T-helper 22 cell (primary cell): Measurements from ENCODE around the gene USP17L26.
"Not testable (repeated sequence)": the region's sequence is repeated elsewhere in the genome, so short reads cannot be mapped to it uniquely, and the experiment has no call there.

Experiments
- DNase-seq: peaks from one replicate; pipeline ENCODE4 v3.0.0-alpha.2; 2020; ENCODE audit warnings: low read depth

The USP17L26 gene, protein sequence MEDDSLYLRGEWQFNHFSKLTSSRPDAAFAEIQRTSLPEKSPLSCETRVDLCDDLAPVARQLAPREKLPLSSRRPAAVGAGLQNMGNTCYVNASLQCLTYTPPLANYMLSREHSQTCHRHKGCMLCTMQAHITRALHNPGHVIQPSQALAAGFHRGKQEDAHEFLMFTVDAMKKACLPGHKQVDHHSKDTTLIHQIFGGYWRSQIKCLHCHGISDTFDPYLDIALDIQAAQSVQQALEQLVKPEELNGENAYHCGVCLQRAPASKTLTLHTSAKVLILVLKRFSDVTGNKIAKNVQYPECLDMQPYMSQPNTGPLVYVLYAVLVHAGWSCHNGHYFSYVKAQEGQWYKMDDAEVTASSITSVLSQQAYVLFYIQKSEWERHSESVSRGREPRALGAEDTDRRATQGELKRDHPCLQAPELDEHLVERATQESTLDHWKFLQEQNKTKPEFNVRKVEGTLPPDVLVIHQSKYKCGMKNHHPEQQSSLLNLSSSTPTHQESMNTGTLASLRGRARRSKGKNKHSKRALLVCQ

DNA sequence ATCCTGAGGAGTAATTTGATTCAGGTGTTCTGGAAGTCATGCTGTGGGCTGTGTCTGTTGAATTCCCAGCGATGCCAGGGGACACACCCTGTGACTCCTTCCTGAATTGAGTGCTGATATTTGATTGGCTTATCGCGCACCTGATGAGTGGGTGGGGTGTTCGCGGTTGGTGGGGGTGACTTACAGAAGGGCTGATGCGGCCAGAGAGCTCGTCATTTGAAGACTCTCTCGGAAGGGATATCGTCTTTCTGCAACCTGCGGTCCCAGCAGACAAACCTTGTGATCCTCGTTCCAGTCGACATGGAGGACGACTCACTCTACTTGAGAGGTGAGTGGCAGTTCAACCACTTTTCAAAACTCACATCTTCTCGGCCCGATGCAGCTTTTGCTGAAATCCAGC, at the start of gene USP17L26:
Gene USP17L26 (plus strand): TSS at position 301 of the 400 bp plus-strand sequence. CDS start 0 bp downstream, at position 301.
- DNase-seq = not testable (repeated sequence)

DNA sequence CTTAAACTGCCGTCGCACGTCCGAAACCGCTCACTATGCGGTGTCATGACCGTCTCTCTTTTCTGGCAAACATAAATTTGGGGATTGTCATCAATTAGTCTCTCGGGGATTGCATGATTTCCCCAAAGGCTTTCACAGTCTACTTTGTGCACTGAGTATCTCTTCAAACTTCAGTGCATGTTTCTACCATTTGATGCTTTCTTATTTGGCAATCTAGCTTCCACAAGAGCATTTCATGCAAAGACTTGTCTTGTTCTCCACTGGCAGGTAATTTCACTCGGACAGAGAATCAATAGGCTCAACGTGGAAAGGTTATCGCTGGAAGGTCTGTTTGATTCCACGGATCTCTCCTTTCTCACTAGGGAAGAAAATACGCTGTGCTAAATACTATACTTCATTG, 10.3 kb upstream of the USP17L26 start:
- DNase-seq = not testable (repeated sequence)

DNA sequence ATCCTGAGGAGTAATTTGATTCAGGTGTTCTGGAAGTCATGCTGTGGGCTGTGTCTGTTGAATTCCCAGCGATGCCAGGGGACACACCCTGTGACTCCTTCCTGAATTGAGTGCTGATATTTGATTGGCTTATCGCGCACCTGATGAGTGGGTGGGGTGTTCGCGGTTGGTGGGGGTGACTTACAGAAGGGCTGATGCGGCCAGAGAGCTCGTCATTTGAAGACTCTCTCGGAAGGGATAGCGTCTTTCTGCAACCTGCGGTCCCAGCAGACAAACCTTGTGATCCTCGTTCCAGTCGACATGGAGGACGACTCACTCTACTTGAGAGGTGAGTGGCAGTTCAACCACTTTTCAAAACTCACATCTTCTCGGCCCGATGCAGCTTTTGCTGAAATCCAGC, 9.6 kb upstream of the USP17L26 start, which contains the start of gene USP17L24:
Gene USP17L24 (plus strand): TSS at position 301 of the 400 bp plus-strand sequence. CDS start 0 bp downstream, at position 301.
- DNase-seq = not testable (repeated sequence)

DNA sequence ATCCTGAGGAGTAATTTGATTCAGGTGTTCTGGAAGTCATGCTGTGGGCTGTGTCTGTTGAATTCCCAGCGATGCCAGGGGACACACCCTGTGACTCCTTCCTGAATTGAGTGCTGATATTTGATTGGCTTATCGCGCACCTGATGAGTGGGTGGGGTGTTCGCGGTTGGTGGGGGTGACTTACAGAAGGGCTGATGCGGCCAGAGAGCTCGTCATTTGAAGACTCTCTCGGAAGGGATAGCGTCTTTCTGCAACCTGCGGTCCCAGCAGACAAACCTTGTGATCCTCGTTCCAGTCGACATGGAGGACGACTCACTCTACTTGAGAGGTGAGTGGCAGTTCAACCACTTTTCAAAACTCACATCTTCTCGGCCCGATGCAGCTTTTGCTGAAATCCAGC, 4.8 kb upstream of the USP17L26 start, which contains the start of gene USP17L25:
Gene USP17L25 (plus strand): TSS at position 301 of the 400 bp plus-strand sequence. CDS start 0 bp downstream, at position 301.
- DNase-seq = not testable (repeated sequence)

DNA sequence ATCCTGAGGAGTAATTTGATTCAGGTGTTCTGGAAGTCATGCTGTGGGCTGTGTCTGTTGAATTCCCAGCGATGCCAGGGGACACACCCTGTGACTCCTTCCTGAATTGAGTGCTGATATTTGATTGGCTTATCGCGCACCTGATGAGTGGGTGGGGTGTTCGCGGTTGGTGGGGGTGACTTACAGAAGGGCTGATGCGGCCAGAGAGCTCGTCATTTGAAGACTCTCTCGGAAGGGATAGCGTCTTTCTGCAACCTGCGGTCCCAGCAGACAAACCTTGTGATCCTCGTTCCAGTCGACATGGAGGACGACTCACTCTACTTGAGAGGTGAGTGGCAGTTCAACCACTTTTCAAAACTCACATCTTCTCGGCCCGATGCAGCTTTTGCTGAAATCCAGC, 4.6 kb downstream of the USP17L26 start, which contains the start of gene USP17L5:
Gene USP17L5 (plus strand): TSS at position 301 of the 400 bp plus-strand sequence. CDS start 0 bp downstream, at position 301.
- DNase-seq = not testable (repeated sequence)

DNA sequence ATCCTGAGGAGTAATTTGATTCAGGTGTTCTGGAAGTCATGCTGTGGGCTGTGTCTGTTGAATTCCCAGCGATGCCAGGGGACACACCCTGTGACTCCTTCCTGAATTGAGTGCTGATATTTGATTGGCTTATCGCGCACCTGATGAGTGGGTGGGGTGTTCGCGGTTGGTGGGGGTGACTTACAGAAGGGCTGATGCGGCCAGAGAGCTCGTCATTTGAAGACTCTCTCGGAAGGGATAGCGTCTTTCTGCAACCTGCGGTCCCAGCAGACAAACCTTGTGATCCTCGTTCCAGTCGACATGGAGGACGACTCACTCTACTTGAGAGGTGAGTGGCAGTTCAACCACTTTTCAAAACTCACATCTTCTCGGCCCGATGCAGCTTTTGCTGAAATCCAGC, 9.4 kb downstream of the USP17L26 start, which contains the start of gene USP17L27:
Gene USP17L27 (plus strand): TSS at position 301 of the 400 bp plus-strand sequence. CDS start 0 bp downstream, at position 301.
- not testable (repeated sequence) for DNase-seq

DNA sequence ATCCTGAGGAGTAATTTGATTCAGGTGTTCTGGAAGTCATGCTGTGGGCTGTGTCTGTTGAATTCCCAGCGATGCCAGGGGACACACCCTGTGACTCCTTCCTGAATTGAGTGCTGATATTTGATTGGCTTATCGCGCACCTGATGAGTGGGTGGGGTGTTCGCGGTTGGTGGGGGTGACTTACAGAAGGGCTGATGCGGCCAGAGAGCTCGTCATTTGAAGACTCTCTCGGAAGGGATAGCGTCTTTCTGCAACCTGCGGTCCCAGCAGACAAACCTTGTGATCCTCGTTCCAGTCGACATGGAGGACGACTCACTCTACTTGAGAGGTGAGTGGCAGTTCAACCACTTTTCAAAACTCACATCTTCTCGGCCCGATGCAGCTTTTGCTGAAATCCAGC, 14.1 kb downstream of the USP17L26 start, which contains the start of gene USP17L28:
Gene USP17L28 (plus strand): TSS at position 301 of the 400 bp plus-strand sequence. CDS start 0 bp downstream, at position 301.
- DNase-seq = not testable (repeated sequence)

DNA sequence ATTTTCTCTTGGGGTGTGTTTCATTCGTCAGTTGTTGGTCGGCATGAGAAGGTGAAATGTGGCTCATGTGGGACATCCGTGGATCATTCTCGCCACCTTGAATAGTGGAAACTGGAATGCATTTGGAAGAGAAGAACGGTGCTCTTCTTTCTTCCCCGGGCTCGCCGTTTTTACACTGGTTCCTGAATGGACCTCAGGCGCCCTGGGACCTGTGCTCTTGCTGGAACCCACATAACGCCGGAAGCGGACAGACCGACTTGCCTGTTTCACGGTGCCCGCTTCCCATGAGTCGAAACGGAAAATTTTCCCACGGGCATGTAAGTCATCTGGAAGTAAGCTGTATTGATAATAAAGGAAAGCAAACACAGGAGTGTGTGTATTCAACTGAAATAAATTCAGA, 16.4 kb downstream of the USP17L26 start:
- not testable (repeated sequence) for DNase-seq

DNA sequence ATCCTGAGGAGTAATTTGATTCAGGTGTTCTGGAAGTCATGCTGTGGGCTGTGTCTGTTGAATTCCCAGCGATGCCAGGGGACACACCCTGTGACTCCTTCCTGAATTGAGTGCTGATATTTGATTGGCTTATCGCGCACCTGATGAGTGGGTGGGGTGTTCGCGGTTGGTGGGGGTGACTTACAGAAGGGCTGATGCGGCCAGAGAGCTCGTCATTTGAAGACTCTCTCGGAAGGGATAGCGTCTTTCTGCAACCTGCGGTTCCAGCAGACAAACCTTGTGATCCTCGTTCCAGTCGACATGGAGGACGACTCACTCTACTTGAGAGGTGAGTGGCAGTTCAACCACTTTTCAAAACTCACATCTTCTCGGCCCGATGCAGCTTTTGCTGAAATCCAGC, 18.9 kb downstream of the USP17L26 start, which contains the start of gene USP17L29:
Gene USP17L29 (plus strand): TSS at position 301 of the 400 bp plus-strand sequence. CDS start 0 bp downstream, at position 301.
- not testable (repeated sequence) for DNase-seq

DNA sequence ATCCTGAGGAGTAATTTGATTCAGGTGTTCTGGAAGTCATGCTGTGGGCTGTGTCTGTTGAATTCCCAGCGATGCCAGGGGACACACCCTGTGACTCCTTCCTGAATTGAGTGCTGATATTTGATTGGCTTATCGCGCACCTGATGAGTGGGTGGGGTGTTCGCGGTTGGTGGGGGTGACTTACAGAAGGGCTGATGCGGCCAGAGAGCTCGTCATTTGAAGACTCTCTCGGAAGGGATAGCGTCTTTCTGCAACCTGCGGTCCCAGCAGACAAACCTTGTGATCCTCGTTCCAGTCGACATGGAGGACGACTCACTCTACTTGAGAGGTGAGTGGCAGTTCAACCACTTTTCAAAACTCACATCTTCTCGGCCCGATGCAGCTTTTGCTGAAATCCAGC, 28.4 kb downstream of the USP17L26 start, which contains the start of gene USP17L30:
Gene USP17L30 (plus strand): TSS at position 301 of the 400 bp plus-strand sequence. CDS start 0 bp downstream, at position 301.
- not testable (repeated sequence) for DNase-seq

DNA sequence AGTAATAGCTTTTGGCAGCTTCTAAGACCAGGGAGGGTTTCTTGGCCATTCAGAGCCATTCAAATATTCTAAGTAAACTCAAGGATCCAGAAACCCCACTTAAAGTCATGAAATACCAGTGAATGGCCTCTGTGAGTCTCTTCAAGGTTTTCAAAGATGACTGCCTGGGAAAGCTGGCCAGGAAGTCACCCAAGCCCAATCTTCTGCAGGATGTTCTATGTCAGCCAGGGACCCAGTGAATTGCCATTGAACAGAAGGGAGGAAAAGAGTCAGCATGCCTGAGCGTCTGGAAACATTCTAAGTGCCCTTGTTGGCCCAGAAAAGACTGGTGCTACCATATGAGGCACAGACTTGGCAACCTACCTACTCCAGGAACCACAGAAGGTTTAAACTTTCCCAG, 45.4 kb downstream of the USP17L26 start:
- not testable (repeated sequence) for DNase-seq

DNA sequence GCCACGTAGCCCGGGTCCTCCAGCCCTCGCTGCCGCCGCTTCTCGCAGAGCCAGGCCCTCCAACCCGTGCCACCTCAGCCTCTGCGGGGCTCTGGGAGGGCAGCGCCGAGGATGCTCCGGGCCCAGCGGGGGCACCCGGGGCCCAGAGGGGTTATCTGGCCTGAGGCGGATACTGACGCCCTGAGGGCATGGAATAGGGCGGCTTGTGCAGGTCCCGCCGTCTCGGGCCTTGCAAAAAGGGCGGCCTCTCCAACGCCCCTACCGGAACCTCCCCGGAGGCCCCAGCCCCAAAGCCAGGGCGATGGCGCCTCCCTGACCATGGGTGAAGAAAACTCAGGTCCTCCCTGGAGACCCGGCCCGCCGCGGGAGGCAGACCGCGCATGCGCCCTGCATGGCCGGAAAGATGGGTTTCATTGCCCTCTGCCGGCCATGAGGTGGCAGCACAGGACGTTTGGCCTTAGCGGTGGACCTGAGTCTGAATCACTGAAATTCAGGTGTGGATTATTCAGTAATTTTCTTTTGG, 46.6 kb downstream of the USP17L26 start:
- DNase-seq = peak; percentile 24

DNA sequence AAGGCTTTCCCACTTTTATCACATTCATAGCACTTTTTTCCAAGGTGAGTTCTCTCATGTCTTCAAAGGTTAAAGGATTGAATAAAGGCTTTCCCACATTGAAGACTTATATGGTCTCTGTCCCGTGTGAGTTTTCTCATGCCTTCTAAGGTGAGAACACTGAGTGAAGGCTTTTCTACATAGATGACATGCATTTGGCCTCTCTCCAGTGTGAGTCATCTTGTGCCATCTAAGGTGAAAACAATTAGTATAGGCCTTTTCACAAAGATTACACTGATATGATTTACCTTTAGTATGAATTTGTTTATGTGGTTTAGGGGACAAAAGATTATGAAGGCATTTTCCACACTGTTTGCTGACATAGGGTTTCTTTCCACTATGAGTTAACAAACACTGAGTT, 49.7 kb downstream of the USP17L26 start:
- no peak for DNase-seq
